GM23338 (cell line): ENCODE results near the gene IL18BP. TPM values are rescaled to one million over a fixed set of nuclear protein-coding genes. Genes with fewer than 3 reads are reported as not detected.

Experiments
- ATAC-seq: fragments of 200-7000 bp; cut with Tn5 transposase; 3 replicates; pipeline ENCODE4 v1.9.1; 2020
- DNase-seq: peaks from one replicate; pipeline ENCODE4 v3.0.0-alpha.2; 2015; ENCODE audit warnings: low spot score
- H2AFZ ChIP-seq: fragments of 200-600 bp; sonication (generic); 2 replicates; pipeline ENCODE4 v1.8.0; 2016; ENCODE audit warnings: antibody characterized with exemption, mild to moderate bottlenecking, moderate library complexity
- H3F3A ChIP-seq: fragments of 200-600 bp; sonication (generic); replicated peaks from 2 replicates; pipeline ENCODE4 v1.8.0; 2017; ENCODE audit warnings: antibody characterized with exemption, mixed run types, low read depth
- H3K27ac ChIP-seq: fragments of 200-600 bp; sonication (generic); 2 replicates; pipeline ENCODE4 v1.6.1; 2016; ENCODE audit warnings: low read depth
- H3K27me3 ChIP-seq: fragments of 200-600 bp; sonication (generic); 2 replicates; pipeline ENCODE4 v1.8.0; 2016; ENCODE audit warnings: mild to moderate bottlenecking, mixed run types, moderate library complexity; ENCODE audit not compliant: insufficient read depth
- H3K36me3 ChIP-seq: fragments of 200-600 bp; sonication (generic); 2 replicates; pipeline ENCODE4 v1.8.0; 2016; ENCODE audit warnings: mild to moderate bottlenecking; ENCODE audit not compliant: insufficient read depth
- H3K4me1 ChIP-seq: fragments of 200-600 bp; sonication (generic); 2 replicates; pipeline ENCODE4 v1.8.0; 2016; ENCODE audit warnings: mild to moderate bottlenecking, moderate library complexity; ENCODE audit not compliant: insufficient read depth
- H3K4me2 ChIP-seq: fragments of 200-600 bp; sonication (generic); 2 replicates; pipeline ENCODE4 v1.7.1; 2017; ENCODE audit warnings: mixed run types
- H3K4me3 ChIP-seq: fragments of 200-600 bp; sonication (generic); 2 replicates; pipeline ENCODE4 v1.6.1; 2016; ENCODE audit warnings: mixed run types
- H3K79me2 ChIP-seq: fragments of 200-600 bp; sonication (generic); replicated peaks from 2 replicates; pipeline ENCODE4 v1.8.0; 2017; ENCODE audit warnings: mild to moderate bottlenecking; ENCODE audit not compliant: insufficient read depth
- H3K9me2 ChIP-seq: fragments of 200-600 bp; sonication (generic); 2 replicates; pipeline ENCODE4 v1.8.0; 2017; ENCODE audit not compliant: insufficient read depth
- H4K20me1 ChIP-seq: fragments of 200-600 bp; sonication (generic); replicated peaks from 2 replicates; pipeline ENCODE4 v1.8.0; 2017; ENCODE audit warnings: mild to moderate bottlenecking; ENCODE audit not compliant: insufficient read depth
- H3K27ac Mint-ChIP-seq: 2 replicates; pipeline ENCODE4 v1.8.0; 2020; ENCODE audit warnings: inconsistent platforms, mild to moderate bottlenecking, moderate library complexity, mixed read lengths
- H3K27me3 Mint-ChIP-seq: 3 replicates; pipeline ENCODE4 v1.8.0; 2022; ENCODE audit warnings: low read depth, mild to moderate bottlenecking, moderate library complexity, mixed read lengths, inconsistent platforms; ENCODE audit not compliant: insufficient read depth, poor library complexity
- H3K36me3 Mint-ChIP-seq: 3 replicates; pipeline ENCODE4 v1.8.0; 2021; ENCODE audit warnings: low read depth, mild to moderate bottlenecking, inconsistent platforms, moderate library complexity, mixed read lengths
- H3K4me1 Mint-ChIP-seq: 3 replicates; pipeline ENCODE4 v1.8.0; 2020; ENCODE audit warnings: mild to moderate bottlenecking, inconsistent platforms, mixed read lengths
- H3K4me3 Mint-ChIP-seq: 3 replicates; pipeline ENCODE4 v1.8.0; 2021; ENCODE audit warnings: moderate library complexity, mild to moderate bottlenecking, inconsistent platforms, mixed read lengths
- H3K9me3 Mint-ChIP-seq: 3 replicates; pipeline ENCODE4 v1.8.0; 2020; ENCODE audit warnings: moderate library complexity, mild to moderate bottlenecking, inconsistent platforms, mixed read lengths
- JUNB ChIP-seq: IDR thresholded peaks from one replicate; pipeline ENCODE4 v1.6.1; 2016; ENCODE audit warnings: antibody characterized with exemption; ENCODE audit not compliant: unreplicated experiment
- STAT1 ChIP-seq: IDR thresholded peaks from one replicate; pipeline ENCODE4 v1.6.1; 2016; ENCODE audit warnings: antibody characterized with exemption; ENCODE audit not compliant: unreplicated experiment
- ZNF114 ChIP-seq: fragments of 250-450 bp; sonication (Bioruptor Pico); IDR thresholded peaks from 2 replicates; pipeline ENCODE4 v1.5.0; 2020; ENCODE audit warnings: mild to moderate bottlenecking, moderate library complexity
- polyA plus RNA-seq: library from polyadenylated mRNA; unstranded; fragments of >200 nt; fragmentation: Nextera tagmentation; extraction: Ambion mirVana; gene quantifications from 2 replicates; pipeline ENCODE4 v1.2.1, GENCODE V29; 2016
- total RNA-seq: library from RNA; depleted of rRNA; stranded (reverse); fragments of >200 nt; shearing (Covaris generic); gene quantifications from 2 replicates; pipeline ENCODE4 v1.2.3, GENCODE V29; 2014
- TF ChIP-seq, protein P1 (sequence below), 2 experiments: fragments of 200-600 bp in 1 of 2; sonication (generic) in 1 of 2; conservative IDR thresholded peaks; 2 replicates each; pipeline versions ENCODE4 v1.5.1 to v1.6.1; 2016 to 2017; ENCODE audit warnings: antibody characterized with exemption in 2 of 2, low read depth in 2 of 2, mild to moderate bottlenecking in 2 of 2, moderate library complexity in 1 of 2
- TF ChIP-seq, protein P2 (sequence below): IDR thresholded peaks from 2 replicates; pipeline ENCODE4 v1.6.1; 2016; ENCODE audit warnings: antibody characterized with exemption
- TF ChIP-seq, protein P3 (sequence below): IDR thresholded peaks from one replicate; pipeline ENCODE4 v1.6.1; 2018; ENCODE audit warnings: antibody characterized with exemption; ENCODE audit not compliant: unreplicated experiment
- TF ChIP-seq, protein P4 (sequence below): fragments of 250-450 bp; sonication (Bioruptor Pico); IDR thresholded peaks from 2 replicates; pipeline ENCODE4 v1.5.0; 2020; ENCODE audit warnings: mild to moderate bottlenecking, moderate library complexity

IL18BP gene
- total and polyA plus RNA-seq, 2 experiments from 2014 or later: 3.8 to 11.2 TPM

DNA sequence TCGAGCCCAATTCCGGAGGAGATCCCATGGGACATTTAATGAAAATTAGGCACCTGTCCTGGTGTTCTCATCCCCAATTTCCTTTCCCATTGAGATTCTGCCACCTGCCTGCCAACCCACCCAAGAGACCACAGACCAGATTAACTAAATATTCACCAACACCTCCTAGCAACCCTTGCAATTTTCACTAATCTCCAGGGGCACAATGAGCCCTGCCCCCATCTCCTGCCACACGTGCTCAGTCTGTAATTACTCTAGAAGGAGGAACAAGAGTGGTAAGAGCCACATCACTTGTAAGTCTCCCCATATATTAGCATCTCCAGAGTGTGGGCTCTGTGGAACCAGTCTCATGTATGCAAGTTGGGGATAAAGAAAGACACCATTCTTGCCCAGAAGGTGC, 38.0 kb downstream of the IL18BP start:
- no peak overlapping the region for H3K4me3 ChIP-seq
- peaks cover 5% of the 10 kb centered on the region for H3F3A ChIP-seq
- DNase-seq: no peak
- TF ChIP-seq, protein P1, sequence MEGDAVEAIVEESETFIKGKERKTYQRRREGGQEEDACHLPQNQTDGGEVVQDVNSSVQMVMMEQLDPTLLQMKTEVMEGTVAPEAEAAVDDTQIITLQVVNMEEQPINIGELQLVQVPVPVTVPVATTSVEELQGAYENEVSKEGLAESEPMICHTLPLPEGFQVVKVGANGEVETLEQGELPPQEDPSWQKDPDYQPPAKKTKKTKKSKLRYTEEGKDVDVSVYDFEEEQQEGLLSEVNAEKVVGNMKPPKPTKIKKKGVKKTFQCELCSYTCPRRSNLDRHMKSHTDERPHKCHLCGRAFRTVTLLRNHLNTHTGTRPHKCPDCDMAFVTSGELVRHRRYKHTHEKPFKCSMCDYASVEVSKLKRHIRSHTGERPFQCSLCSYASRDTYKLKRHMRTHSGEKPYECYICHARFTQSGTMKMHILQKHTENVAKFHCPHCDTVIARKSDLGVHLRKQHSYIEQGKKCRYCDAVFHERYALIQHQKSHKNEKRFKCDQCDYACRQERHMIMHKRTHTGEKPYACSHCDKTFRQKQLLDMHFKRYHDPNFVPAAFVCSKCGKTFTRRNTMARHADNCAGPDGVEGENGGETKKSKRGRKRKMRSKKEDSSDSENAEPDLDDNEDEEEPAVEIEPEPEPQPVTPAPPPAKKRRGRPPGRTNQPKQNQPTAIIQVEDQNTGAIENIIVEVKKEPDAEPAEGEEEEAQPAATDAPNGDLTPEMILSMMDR (conservative IDR thresholded peaks at IDR 0.05; ENCODE audit: low read depth in 2 of 2): no peak
- TF ChIP-seq ZNF114 (CRISPR knock-in tag) (no peak), STAT1 (no peak), JUNB (no peak)
- TF ChIP-seq, protein P2, sequence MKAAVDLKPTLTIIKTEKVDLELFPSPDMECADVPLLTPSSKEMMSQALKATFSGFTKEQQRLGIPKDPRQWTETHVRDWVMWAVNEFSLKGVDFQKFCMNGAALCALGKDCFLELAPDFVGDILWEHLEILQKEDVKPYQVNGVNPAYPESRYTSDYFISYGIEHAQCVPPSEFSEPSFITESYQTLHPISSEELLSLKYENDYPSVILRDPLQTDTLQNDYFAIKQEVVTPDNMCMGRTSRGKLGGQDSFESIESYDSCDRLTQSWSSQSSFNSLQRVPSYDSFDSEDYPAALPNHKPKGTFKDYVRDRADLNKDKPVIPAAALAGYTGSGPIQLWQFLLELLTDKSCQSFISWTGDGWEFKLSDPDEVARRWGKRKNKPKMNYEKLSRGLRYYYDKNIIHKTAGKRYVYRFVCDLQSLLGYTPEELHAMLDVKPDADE: no peak
- TF ChIP-seq, protein P3, sequence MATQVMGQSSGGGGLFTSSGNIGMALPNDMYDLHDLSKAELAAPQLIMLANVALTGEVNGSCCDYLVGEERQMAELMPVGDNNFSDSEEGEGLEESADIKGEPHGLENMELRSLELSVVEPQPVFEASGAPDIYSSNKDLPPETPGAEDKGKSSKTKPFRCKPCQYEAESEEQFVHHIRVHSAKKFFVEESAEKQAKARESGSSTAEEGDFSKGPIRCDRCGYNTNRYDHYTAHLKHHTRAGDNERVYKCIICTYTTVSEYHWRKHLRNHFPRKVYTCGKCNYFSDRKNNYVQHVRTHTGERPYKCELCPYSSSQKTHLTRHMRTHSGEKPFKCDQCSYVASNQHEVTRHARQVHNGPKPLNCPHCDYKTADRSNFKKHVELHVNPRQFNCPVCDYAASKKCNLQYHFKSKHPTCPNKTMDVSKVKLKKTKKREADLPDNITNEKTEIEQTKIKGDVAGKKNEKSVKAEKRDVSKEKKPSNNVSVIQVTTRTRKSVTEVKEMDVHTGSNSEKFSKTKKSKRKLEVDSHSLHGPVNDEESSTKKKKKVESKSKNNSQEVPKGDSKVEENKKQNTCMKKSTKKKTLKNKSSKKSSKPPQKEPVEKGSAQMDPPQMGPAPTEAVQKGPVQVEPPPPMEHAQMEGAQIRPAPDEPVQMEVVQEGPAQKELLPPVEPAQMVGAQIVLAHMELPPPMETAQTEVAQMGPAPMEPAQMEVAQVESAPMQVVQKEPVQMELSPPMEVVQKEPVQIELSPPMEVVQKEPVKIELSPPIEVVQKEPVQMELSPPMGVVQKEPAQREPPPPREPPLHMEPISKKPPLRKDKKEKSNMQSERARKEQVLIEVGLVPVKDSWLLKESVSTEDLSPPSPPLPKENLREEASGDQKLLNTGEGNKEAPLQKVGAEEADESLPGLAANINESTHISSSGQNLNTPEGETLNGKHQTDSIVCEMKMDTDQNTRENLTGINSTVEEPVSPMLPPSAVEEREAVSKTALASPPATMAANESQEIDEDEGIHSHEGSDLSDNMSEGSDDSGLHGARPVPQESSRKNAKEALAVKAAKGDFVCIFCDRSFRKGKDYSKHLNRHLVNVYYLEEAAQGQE: no peak
- H3K9me2 ChIP-seq: no peaks in the 10 kb centered on the region
- no peak overlapping the region for H3K27ac ChIP-seq
- no peak for ATAC-seq
- peaks cover 7% of the 10 kb centered on the region for H3K4me1 Mint-ChIP-seq
- H3K36me3 ChIP-seq: no peaks in the 10 kb centered on the region; the same call in none of the 2 replicates
- H3K27me3 ChIP-seq: no peaks in the 10 kb centered on the region
- H3K79me2 ChIP-seq: peaks cover 60% of the 10 kb centered on the region
- no peak overlapping the region for H3K4me3 Mint-ChIP-seq
- peaks cover 3% of the 10 kb centered on the region for H3K27me3 Mint-ChIP-seq
- no peak overlapping the region for H3K27ac Mint-ChIP-seq
- H3K9me3 Mint-ChIP-seq: no peaks in the 10 kb centered on the region
- no peak overlapping the region for H3K4me2 ChIP-seq
- peaks cover 20% of the 10 kb centered on the region for H3K36me3 Mint-ChIP-seq
- no peak overlapping the region for H2AFZ ChIP-seq
- H4K20me1 ChIP-seq: peaks cover 7% of the 10 kb centered on the region; the same call in 1 of the 2 replicates
- peaks cover 30% of the 10 kb centered on the region for H3K4me1 ChIP-seq

DNA sequence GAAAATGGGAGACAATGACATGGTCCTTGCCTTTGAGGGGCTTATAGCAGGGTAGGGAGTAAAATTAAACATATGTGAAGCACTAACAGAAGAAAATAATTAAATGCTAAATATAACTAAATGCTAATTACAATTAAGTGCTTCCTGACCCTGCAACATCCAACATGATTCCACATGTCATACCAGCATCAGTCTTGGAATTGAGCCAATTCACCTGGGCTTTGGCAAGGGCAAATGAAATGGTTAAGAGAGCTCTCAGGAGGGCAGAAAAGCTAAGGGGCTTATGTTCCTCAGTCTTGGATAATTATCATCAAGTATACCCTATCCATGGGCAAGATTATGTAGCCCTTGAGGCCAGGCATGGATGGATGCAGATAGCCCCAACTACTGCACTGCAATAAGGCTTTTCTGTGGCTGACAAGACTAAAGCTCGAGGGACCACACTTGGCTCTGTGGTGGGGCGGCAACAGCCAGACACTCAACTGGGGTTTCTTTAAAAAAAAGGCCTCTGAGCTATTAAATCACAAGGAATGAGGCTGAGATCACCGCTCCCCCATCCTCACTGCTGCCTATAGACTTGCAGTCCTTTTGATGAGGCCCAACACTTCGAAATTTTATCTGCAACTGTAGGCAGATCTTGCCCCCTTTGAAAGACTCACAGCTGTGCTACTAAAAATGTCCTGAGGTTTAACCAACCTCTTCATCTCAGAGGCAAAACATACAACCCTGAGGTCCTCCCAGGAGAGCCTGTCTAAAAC, 39.0 kb downstream of the IL18BP start:
- Histone ChIP-seq H3K4me3 (no peak overlapping the region), H3K79me2 (peaks cover 71% of the 10 kb centered on the region), H3K36me3 (no peaks in the 10 kb centered on the region; the same call in none of the 2 replicates), H2AFZ (no peak overlapping the region), H3K4me2 (no peak overlapping the region), H3K27ac (no peak overlapping the region; the same call in 1 of the 2 replicates), H3K27me3 (no peaks in the 10 kb centered on the region), H3K9me2 (no peaks in the 10 kb centered on the region), H3F3A (peaks cover 5% of the 10 kb centered on the region), H4K20me1 (peaks cover 7% of the 10 kb centered on the region; the same call in 1 of the 2 replicates), H3K4me1 (peaks cover 40% of the 10 kb centered on the region)
- H3K36me3 Mint-ChIP-seq: peaks cover 20% of the 10 kb centered on the region
- H3K27ac Mint-ChIP-seq: no peak overlapping the region; the same call in 1 of the 2 replicates
- DNase-seq (no peak), ATAC-seq (no peak)
- no peak overlapping the region for H3K4me3 Mint-ChIP-seq
- peaks cover 7% of the 10 kb centered on the region for H3K4me1 Mint-ChIP-seq
- no peaks in the 10 kb centered on the region for H3K9me3 Mint-ChIP-seq
- H3K27me3 Mint-ChIP-seq: peaks cover 3% of the 10 kb centered on the region
- TF ChIP-seq, protein P4, sequence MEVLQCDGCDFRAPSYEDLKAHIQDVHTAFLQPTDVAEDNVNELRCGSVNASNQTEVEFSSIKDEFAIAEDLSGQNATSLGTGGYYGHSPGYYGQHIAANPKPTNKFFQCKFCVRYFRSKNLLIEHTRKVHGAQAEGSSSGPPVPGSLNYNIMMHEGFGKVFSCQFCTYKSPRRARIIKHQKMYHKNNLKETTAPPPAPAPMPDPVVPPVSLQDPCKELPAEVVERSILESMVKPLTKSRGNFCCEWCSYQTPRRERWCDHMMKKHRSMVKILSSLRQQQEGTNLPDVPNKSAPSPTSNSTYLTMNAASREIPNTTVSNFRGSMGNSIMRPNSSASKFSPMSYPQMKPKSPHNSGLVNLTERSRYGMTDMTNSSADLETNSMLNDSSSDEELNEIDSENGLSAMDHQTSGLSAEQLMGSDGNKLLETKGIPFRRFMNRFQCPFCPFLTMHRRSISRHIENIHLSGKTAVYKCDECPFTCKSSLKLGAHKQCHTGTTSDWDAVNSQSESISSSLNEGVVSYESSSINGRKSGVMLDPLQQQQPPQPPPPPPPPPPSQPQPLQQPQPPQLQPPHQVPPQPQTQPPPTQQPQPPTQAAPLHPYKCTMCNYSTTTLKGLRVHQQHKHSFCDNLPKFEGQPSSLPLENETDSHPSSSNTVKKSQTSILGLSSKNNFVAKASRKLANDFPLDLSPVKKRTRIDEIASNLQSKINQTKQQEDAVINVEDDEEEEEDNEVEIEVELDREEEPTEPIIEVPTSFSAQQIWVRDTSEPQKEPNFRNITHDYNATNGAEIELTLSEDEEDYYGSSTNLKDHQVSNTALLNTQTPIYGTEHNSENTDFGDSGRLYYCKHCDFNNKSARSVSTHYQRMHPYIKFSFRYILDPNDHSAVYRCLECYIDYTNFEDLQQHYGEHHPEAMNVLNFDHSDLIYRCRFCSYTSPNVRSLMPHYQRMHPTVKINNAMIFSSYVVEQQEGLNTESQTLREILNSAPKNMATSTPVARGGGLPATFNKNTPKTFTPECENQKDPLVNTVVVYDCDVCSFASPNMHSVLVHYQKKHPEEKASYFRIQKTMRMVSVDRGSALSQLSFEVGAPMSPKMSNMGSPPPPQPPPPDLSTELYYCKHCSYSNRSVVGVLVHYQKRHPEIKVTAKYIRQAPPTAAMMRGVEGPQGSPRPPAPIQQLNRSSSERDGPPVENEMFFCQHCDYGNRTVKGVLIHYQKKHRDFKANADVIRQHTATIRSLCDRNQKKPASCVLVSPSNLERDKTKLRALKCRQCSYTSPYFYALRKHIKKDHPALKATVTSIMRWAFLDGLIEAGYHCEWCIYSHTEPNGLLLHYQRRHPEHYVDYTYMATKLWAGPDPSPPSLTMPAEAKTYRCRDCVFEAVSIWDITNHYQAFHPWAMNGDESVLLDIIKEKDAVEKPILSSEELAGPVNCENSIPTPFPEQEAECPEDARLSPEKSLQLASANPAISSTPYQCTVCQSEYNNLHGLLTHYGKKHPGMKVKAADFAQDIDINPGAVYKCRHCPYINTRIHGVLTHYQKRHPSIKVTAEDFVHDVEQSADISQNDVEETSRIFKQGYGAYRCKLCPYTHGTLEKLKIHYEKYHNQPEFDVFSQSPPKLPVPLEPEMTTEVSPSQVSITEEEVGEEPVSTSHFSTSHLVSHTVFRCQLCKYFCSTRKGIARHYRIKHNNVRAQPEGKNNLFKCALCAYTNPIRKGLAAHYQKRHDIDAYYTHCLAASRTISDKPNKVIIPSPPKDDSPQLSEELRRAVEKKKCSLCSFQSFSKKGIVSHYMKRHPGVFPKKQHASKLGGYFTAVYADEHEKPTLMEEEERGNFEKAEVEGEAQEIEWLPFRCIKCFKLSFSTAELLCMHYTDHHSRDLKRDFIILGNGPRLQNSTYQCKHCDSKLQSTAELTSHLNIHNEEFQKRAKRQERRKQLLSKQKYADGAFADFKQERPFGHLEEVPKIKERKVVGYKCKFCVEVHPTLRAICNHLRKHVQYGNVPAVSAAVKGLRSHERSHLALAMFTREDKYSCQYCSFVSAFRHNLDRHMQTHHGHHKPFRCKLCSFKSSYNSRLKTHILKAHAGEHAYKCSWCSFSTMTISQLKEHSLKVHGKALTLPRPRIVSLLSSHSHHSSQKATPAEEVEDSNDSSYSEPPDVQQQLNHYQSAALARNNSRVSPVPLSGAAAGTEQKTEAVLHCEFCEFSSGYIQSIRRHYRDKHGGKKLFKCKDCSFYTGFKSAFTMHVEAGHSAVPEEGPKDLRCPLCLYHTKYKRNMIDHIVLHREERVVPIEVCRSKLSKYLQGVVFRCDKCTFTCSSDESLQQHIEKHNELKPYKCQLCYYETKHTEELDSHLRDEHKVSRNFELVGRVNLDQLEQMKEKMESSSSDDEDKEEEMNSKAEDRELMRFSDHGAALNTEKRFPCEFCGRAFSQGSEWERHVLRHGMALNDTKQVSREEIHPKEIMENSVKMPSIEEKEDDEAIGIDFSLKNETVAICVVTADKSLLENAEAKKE: no peak
